HL-60 (cell line): Measurements from ENCODE around the gene IGLON5.

Experiments
- DNase-seq, 2 experiments: peaks; one replicate each; pipeline ENCODE4 v3.0.0-alpha.2; 2010 to 2020; ENCODE audit warnings: low read depth in 1 of 2, low spot score in 1 of 2
- H3K27ac ChIP-seq: fragments of 250-450 bp; sonication (Bioruptor Pico); replicated peaks from 2 replicates; pipeline ENCODE4 v1.5.1; 2020; ENCODE audit warnings: mild to moderate bottlenecking, moderate library complexity
- H3K27me3 ChIP-seq: fragments of 250-450 bp; sonication (Bioruptor Pico); 2 replicates; pipeline ENCODE4 v1.5.1; 2021; ENCODE audit warnings: mild to moderate bottlenecking, moderate library complexity; ENCODE audit not compliant: insufficient read depth, poor library complexity, severe bottlenecking
- H3K4me3 ChIP-seq: replicated peaks from 2 replicates; pipeline ENCODE4 v1.5.1; 2011; ENCODE audit warnings: mild to moderate bottlenecking, control low read depth, low read length; ENCODE audit not compliant: insufficient read depth
- GABPA ChIP-seq: IDR thresholded peaks from 2 replicates; pipeline ENCODE4 v1.6.1; 2012; ENCODE audit warnings: low read depth
- POLR2AphosphoS5 ChIP-seq: IDR thresholded peaks from 2 replicates; pipeline ENCODE4 v1.6.1; 2012; ENCODE audit warnings: low read depth
- SPI1 ChIP-seq: IDR thresholded peaks from 2 replicates; pipeline ENCODE4 v1.6.1; 2012; ENCODE audit warnings: low read depth, mild to moderate bottlenecking, borderline replicate concordance
- TF ChIP-seq, protein P1 (sequence below): IDR thresholded peaks from 2 replicates; pipeline ENCODE4 v1.6.1; 2012; ENCODE audit warnings: low read depth; ENCODE audit not compliant: insufficient replicate concordance
- TF ChIP-seq, protein P2 (sequence below): IDR thresholded peaks from one replicate; pipeline ENCODE4 v1.5.1; 2011; ENCODE audit warnings: low read length, control low read depth, inconsistent platforms; ENCODE audit not compliant: insufficient read depth

Gene IGLON5

DNA sequence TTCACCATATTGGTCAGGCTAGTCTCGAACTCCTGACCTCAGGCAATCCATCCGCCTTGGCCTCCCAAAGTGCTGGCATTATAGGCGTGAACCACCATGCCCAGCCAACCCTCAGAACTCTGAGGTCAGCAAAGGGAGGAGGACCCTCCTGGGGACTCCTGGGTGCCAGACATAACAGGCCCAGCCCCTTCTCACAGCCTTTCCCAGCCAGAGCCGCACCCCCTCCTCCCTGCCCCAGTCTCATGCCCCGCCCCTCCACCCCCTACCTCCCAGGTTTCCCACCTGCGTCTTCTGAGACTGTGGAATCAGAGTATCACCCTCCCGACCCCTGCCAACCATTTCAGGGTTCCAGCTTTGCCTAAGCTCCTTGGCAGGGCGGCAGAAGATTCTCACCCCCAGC, 5.2 kb downstream of the IGLON5 start:
- TF ChIP-seq, protein P1, sequence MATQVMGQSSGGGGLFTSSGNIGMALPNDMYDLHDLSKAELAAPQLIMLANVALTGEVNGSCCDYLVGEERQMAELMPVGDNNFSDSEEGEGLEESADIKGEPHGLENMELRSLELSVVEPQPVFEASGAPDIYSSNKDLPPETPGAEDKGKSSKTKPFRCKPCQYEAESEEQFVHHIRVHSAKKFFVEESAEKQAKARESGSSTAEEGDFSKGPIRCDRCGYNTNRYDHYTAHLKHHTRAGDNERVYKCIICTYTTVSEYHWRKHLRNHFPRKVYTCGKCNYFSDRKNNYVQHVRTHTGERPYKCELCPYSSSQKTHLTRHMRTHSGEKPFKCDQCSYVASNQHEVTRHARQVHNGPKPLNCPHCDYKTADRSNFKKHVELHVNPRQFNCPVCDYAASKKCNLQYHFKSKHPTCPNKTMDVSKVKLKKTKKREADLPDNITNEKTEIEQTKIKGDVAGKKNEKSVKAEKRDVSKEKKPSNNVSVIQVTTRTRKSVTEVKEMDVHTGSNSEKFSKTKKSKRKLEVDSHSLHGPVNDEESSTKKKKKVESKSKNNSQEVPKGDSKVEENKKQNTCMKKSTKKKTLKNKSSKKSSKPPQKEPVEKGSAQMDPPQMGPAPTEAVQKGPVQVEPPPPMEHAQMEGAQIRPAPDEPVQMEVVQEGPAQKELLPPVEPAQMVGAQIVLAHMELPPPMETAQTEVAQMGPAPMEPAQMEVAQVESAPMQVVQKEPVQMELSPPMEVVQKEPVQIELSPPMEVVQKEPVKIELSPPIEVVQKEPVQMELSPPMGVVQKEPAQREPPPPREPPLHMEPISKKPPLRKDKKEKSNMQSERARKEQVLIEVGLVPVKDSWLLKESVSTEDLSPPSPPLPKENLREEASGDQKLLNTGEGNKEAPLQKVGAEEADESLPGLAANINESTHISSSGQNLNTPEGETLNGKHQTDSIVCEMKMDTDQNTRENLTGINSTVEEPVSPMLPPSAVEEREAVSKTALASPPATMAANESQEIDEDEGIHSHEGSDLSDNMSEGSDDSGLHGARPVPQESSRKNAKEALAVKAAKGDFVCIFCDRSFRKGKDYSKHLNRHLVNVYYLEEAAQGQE: no peak
- no peak for TF ChIP-seq SPI1
- TF ChIP-seq, protein P2, sequence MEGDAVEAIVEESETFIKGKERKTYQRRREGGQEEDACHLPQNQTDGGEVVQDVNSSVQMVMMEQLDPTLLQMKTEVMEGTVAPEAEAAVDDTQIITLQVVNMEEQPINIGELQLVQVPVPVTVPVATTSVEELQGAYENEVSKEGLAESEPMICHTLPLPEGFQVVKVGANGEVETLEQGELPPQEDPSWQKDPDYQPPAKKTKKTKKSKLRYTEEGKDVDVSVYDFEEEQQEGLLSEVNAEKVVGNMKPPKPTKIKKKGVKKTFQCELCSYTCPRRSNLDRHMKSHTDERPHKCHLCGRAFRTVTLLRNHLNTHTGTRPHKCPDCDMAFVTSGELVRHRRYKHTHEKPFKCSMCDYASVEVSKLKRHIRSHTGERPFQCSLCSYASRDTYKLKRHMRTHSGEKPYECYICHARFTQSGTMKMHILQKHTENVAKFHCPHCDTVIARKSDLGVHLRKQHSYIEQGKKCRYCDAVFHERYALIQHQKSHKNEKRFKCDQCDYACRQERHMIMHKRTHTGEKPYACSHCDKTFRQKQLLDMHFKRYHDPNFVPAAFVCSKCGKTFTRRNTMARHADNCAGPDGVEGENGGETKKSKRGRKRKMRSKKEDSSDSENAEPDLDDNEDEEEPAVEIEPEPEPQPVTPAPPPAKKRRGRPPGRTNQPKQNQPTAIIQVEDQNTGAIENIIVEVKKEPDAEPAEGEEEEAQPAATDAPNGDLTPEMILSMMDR: no peak
- TF ChIP-seq POLR2AphosphoS5: no peak
- H3K4me3 ChIP-seq: no peak overlapping the region
- DNase-seq: no peak
- no peak overlapping the region for H3K27ac ChIP-seq
- peaks cover 2% of the 10 kb centered on the region for H3K27me3 ChIP-seq

DNA sequence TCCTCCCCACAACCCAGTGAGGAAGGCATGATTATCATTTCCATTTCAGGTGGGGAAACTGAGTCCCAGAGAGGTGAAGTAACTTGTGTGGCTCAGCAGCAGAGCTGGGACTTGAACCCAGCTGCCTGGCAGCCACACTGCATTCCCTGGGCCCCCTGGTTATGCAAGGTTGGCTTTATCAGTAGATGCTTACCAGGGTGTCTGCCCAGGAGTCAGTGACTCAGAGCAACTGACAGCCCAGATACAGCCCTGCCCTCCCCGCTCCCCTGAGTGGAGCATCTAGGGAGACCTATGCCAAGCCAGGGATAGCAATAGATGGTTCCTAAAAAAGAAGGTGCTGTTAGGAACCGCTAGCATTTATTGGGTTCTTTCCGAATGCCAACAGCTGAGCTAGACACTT, 5.9 kb downstream of the IGLON5 start:
- no peak for DNase-seq
- peaks cover 2% of the 10 kb centered on the region for H3K27me3 ChIP-seq

DNA sequence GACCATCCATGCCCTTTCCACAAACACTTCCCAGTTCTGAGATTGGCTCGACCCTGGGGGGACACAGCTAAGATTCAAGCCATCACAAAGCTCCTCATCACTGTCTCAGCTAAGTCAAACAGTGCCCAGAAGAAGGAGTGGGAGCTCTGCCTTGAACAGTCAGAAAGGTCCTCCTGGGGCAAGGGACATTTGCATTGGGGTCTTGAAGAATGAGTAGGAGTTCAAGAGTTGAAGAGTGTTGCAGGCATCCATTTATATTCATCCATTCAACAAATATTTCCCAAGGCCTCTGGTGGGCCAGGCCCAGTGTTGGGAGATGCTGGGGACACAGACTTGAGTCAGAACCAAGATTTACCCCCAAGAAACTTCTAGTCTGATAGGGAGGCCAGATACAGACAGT, 6.5 kb downstream of the IGLON5 start:
- no peak overlapping the region for H3K4me3 ChIP-seq
- DNase-seq: no peak
- H3K27me3 ChIP-seq: peaks cover 2% of the 10 kb centered on the region
- no peak for TF ChIP-seq POLR2AphosphoS5
- TF ChIP-seq, protein P2: no peak
- no peak overlapping the region for H3K27ac ChIP-seq

More for the DNA sequence above, 5.9 kb downstream of the IGLON5 start:
- no peak overlapping the region for H3K4me3 ChIP-seq
- no peak overlapping the region for H3K27ac ChIP-seq
- TF ChIP-seq GABPA (no peak), POLR2AphosphoS5 (no peak), SPI1 (no peak)
- TF ChIP-seq, protein P2: no peak
- TF ChIP-seq, protein P1: no peak
